Suppressor macrophage (primary cell): ENCODE measurements around the gene CENPP.
A peak's percentile ranks its signal among the peaks of the same experiment; 100 is the strongest.

Source experiments
- DNase-seq, 4 experiments: peaks; one replicate each; pipeline ENCODE4 v3.0.0-alpha.2; 2020 to 2022

CENPP gene

GRCh38 chr9:92426501-92427145, 100.9 kb downstream of the CENPP start:
- no peak for DNase-seq

- no peak for DNase-seq
Observed at GRCh38 chr9:92429836-92430235, 104.1 kb downstream of the CENPP start.

- no peak for DNase-seq
Observed at GRCh38 chr9:92432350-92432749, 106.6 kb downstream of the CENPP start.

- DNase-seq = no peak
Observed at GRCh38 chr9:92432972-92433548, 107.3 kb downstream of the CENPP start.

GRCh38 chr9:92435263-92435662, 109.5 kb downstream of the CENPP start:
- no peak for DNase-seq

GRCh38 chr9:92438900-92439526, 113.3 kb downstream of the CENPP start:
- peak in 3 of 4 experiments; percentile 12 to 58 (median 45) for DNase-seq

- no peak for DNase-seq
Observed at GRCh38 chr9:92439921-92440750, 114.4 kb downstream of the CENPP start.

- DNase-seq = no peak
Observed at GRCh38 chr9:92440751-92441046, 114.9 kb downstream of the CENPP start.

GRCh38 chr9:92444841-92445240, 119.1 kb downstream of the CENPP start:
- no peak for DNase-seq

- no peak for DNase-seq
Observed at GRCh38 chr9:92446536-92446935, 120.8 kb downstream of the CENPP start.

- DNase-seq = no peak
Observed at GRCh38 chr9:92455217-92455616, 129.5 kb downstream of the CENPP start.

- DNase-seq = no peak
Observed at GRCh38 chr9:92457576-92457975, 131.8 kb downstream of the CENPP start.

- DNase-seq = no peak
Observed at GRCh38 chr9:92463387-92463786, 137.6 kb downstream of the CENPP start.

- DNase-seq = peak in 2 of 4 experiments; percentile 5
Observed at GRCh38 chr9:92463984-92464383, 138.2 kb downstream of the CENPP start.

GRCh38 chr9:92467041-92467440, 141.3 kb downstream of the CENPP start:
- DNase-seq = no peak

- no peak for DNase-seq
Observed at GRCh38 chr9:92467511-92467910, 141.8 kb downstream of the CENPP start.

- no peak for DNase-seq
Observed at GRCh38 chr9:92468206-92468605, 142.5 kb downstream of the CENPP start.

GRCh38 chr9:92474587-92474986, 148.8 kb downstream of the CENPP start:
- no peak for DNase-seq

GRCh38 chr9:92476962-92477361, 151.2 kb downstream of the CENPP start:
- DNase-seq = no peak

- no peak for DNase-seq
Observed at GRCh38 chr9:92478783-92479182, 153.0 kb downstream of the CENPP start.

GRCh38 chr9:92479346-92479745, 153.6 kb downstream of the CENPP start:
- DNase-seq = no peak

GRCh38 chr9:92480291-92480771, 154.6 kb downstream of the CENPP start:
- DNase-seq = no peak

GRCh38 chr9:92480986-92481633, 155.4 kb downstream of the CENPP start:
- DNase-seq = no peak
